Stomach (tissue), 4 donors: Measurements from ENCODE around the gene FYN.

Experiments
- CTCF ChIP-seq, 7 experiments: fragments of 450-650 bp in 4 of 7; fragments of 200-600 bp in 3 of 7; sonication (generic) in 3 of 7; IDR thresholded peaks; one replicate each; pipeline ENCODE4 v1.5.1; 2016 to 2019; ENCODE audit warnings: antibody characterized with exemption in 7 of 7, control low read depth in 2 of 7, mild to moderate bottlenecking in 1 of 7
- EP300 ChIP-seq: sonication (generic); formaldehyde crosslinking; IDR thresholded peaks from one replicate; pipeline ENCODE4 v1.6.1; 2017; ENCODE audit warnings: antibody characterized with exemption
- POLR2A ChIP-seq, 4 donors: fragments of 450-650 bp; IDR thresholded peaks; one replicate each; pipeline ENCODE4 v1.6.1; 2016; ENCODE audit warnings: antibody characterized with exemption in 4 of 4, control low read depth in 2 of 4, mild to moderate bottlenecking in 1 of 4, moderate library complexity in 1 of 4

- TF ChIP-seq CTCF (IDR thresholded peaks at IDR 0.05) (no peak), POLR2A (IDR thresholded peaks at IDR 0.05) (no peak), EP300 (no peak)
Observed at GRCh38 chr6:111741177-111741952, 131.9 kb downstream of the FYN start.
